ENCODE results near the gene SPATS2L. TPM values are rescaled to one million over a fixed set of nuclear protein-coding genes. Genes with fewer than 3 reads are reported as not detected.
A peak's percentile ranks its signal among the peaks of the same experiment; 100 is the strongest.

Gene SPATS2L
- total RNA-seq, 1 experiment from 2014 or later = 112 TPM

GRCh38 chr2:200525066-200525465 is 218.6 kb downstream of the SPATS2L start:
- H3K4me3 Mint-ChIP-seq = peak overlapping the region; percentile 92
- POLR2A ChIA-PET = no interaction called here
- no peaks in the 10 kb centered on the region for H3K36me3 Mint-ChIP-seq

More at GRCh38 chr2:200525066-200525465, 218.6 kb downstream of the SPATS2L start:
- CTCF ChIA-PET = interaction anchor here (0.7 to 2.7 kb wide), 6 partner anchors 15 to 179 kb away, joined by 3 to 9 read pairs (median 5); partner anchors contain the start of genes AOX1 and KCTD18
- H3K27me3 Mint-ChIP-seq (ENCODE audit: low read depth) = peaks cover 11% of the 10 kb centered on the region
- no peak for TF ChIP-seq CREB1 (CRISPR knock-in tag; IDR thresholded peaks at IDR 0.05)
- TF ChIP-seq TEAD4 (CRISPR knock-in tag; IDR thresholded peaks at IDR 0.05) = no peak
- no peak for TF ChIP-seq ZNF263 (CRISPR knock-in tag; IDR thresholded peaks at IDR 0.05; ENCODE audit: low read depth)
- no peak for TF ChIP-seq JUN (CRISPR knock-in tag; IDR thresholded peaks at IDR 0.05)
- TF ChIP-seq ZNF121 (CRISPR knock-in tag; IDR thresholded peaks at IDR 0.05) = no peak
- TF ChIP-seq PRDM15 (CRISPR knock-in tag; IDR thresholded peaks at IDR 0.05) = no peak
- no peak for TF ChIP-seq PREB (CRISPR knock-in tag; IDR thresholded peaks at IDR 0.05; ENCODE audit: borderline replicate concordance)
- TF ChIP-seq FOXK1 (CRISPR knock-in tag; IDR thresholded peaks at IDR 0.05) = no peak
- no peak for TF ChIP-seq ZMAT4 (CRISPR knock-in tag; IDR thresholded peaks at IDR 0.05)
- TF ChIP-seq E2F1 (CRISPR knock-in tag; IDR thresholded peaks at IDR 0.05) = no peak
- no peak for TF ChIP-seq MXD4 (CRISPR knock-in tag; IDR thresholded peaks at IDR 0.05; ENCODE audit: borderline replicate concordance)
- no peak for TF ChIP-seq IRF2 (CRISPR knock-in tag; IDR thresholded peaks at IDR 0.05; ENCODE audit: borderline replicate concordance, low read depth)
- TF ChIP-seq HMGXB4 (CRISPR knock-in tag; IDR thresholded peaks at IDR 0.05) = no peak
- no peak for TF ChIP-seq FOXP1 (CRISPR knock-in tag; IDR thresholded peaks at IDR 0.05; ENCODE audit: borderline replicate concordance)
- no peak for TF ChIP-seq CBFB (CRISPR knock-in tag; IDR thresholded peaks at IDR 0.05; ENCODE audit: low read depth)
- TF ChIP-seq EMX1 (CRISPR knock-in tag; IDR thresholded peaks at IDR 0.05) = no peak
- TF ChIP-seq ATF1 (CRISPR knock-in tag; IDR thresholded peaks at IDR 0.05) = no peak
- TF ChIP-seq ZBTB21 (CRISPR knock-in tag; IDR thresholded peaks at IDR 0.05; ENCODE audit: borderline replicate concordance) = no peak
- TF ChIP-seq ZNF671 (CRISPR knock-in tag; IDR thresholded peaks at IDR 0.05) = no peak
- H3K4me1 Mint-ChIP-seq = peaks cover 22% of the 10 kb centered on the region
- DNase-seq (ENCODE audit: low spot score) = no peak
- no peak for ATAC-seq
- no peaks in the 10 kb centered on the region for H3K9me3 Mint-ChIP-seq
- H3K27ac Mint-ChIP-seq = no peak overlapping the region
